Measurements from ENCODE around the gene CDK11A. TPM values are rescaled to one million over a fixed set of nuclear protein-coding genes. Genes with fewer than 3 reads are reported as not detected.
"Not testable (repeated sequence)": the region's sequence is repeated elsewhere in the genome, so short reads cannot be mapped to it uniquely, and the experiment has no call there.

Gene CDK11A
- total RNA-seq, 1 experiment from 2014 or later: 56.1 TPM

- Histone ChIP-seq H3K4me3 (ENCODE audit: low read depth, low read length, poor library complexity, severe bottlenecking) (no peak overlapping the region), H3K4me1 (ENCODE audit: insufficient read depth, low read length, poor library complexity, severe bottlenecking) (peaks cover 6% of the 10 kb centered on the region), H3K9me3 (ENCODE audit: low read depth, low read length, poor library complexity, severe bottlenecking) (no peaks in the 10 kb centered on the region), H3K36me3 (ENCODE audit: insufficient read depth, low read length, poor library complexity, severe bottlenecking) (no peaks in the 10 kb centered on the region), H3K27ac (ENCODE audit: low read depth, low read length, poor library complexity, severe bottlenecking) (peak overlapping the region; percentile 4), H3K27me3 (replicated peaks; ENCODE audit: insufficient read depth, low read depth, low read length, poor library complexity) (no peaks in the 10 kb centered on the region)
- intact Hi-C loops (cut with micrococcal nuclease; ENCODE audit: unreplicated experiment): no loop called here
- DNase-seq (ENCODE audit: low spot score): no peak
- ChIA-PET CTCF (no interaction called here), POLR2A (ENCODE audit: low non-redundant PET) (no interaction called here)
- no peak for TF ChIP-seq EZH2 (IDR thresholded peaks at IDR 0.05; ENCODE audit: borderline replicate concordance, low read depth, low read length, poor library complexity, severe bottlenecking)
- TF ChIP-seq, protein P1, sequence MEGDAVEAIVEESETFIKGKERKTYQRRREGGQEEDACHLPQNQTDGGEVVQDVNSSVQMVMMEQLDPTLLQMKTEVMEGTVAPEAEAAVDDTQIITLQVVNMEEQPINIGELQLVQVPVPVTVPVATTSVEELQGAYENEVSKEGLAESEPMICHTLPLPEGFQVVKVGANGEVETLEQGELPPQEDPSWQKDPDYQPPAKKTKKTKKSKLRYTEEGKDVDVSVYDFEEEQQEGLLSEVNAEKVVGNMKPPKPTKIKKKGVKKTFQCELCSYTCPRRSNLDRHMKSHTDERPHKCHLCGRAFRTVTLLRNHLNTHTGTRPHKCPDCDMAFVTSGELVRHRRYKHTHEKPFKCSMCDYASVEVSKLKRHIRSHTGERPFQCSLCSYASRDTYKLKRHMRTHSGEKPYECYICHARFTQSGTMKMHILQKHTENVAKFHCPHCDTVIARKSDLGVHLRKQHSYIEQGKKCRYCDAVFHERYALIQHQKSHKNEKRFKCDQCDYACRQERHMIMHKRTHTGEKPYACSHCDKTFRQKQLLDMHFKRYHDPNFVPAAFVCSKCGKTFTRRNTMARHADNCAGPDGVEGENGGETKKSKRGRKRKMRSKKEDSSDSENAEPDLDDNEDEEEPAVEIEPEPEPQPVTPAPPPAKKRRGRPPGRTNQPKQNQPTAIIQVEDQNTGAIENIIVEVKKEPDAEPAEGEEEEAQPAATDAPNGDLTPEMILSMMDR (conservative IDR thresholded peaks at IDR 0.05; ENCODE audit: low read depth, low read length): no peak
- no TSS peak for BruUV-seq (replicated peaks)
Observed at GRCh38 chr1:1677718-1678580, 46.2 kb downstream of the CDK11A start.

- CTCF ChIA-PET; H3K27ac ChIP-seq (ENCODE audit: low read depth, low read length, poor library complexity, severe bottlenecking); BruUV-seq (replicated peaks); H3K36me3 ChIP-seq (ENCODE audit: insufficient read depth, low read length, poor library complexity, severe bottlenecking); H3K4me1 ChIP-seq (ENCODE audit: insufficient read depth, low read length, poor library complexity, severe bottlenecking); H3K4me3 ChIP-seq (ENCODE audit: low read depth, low read length, poor library complexity, severe bottlenecking); H3K9me3 ChIP-seq (ENCODE audit: low read depth, low read length, poor library complexity, severe bottlenecking); POLR2A ChIA-PET (ENCODE audit: low non-redundant PET); H3K27me3 ChIP-seq (replicated peaks; ENCODE audit: insufficient read depth, low read depth, low read length, poor library complexity); intact Hi-C loops (cut with micrococcal nuclease; ENCODE audit: unreplicated experiment); DNase-seq (ENCODE audit: low spot score): not testable (repeated sequence)
Observed at GRCh38 chr1:1676087-1676486, 48.1 kb downstream of the CDK11A start.

- H3K4me3 ChIP-seq (ENCODE audit: low read depth, low read length, poor library complexity, severe bottlenecking); H3K27me3 ChIP-seq (replicated peaks; ENCODE audit: insufficient read depth, low read depth, low read length, poor library complexity); H3K4me1 ChIP-seq (ENCODE audit: insufficient read depth, low read length, poor library complexity, severe bottlenecking); H3K9me3 ChIP-seq (ENCODE audit: low read depth, low read length, poor library complexity, severe bottlenecking); POLR2A ChIA-PET (ENCODE audit: low non-redundant PET); BruUV-seq (replicated peaks); intact Hi-C loops (cut with micrococcal nuclease; ENCODE audit: unreplicated experiment); CTCF ChIA-PET; H3K27ac ChIP-seq (ENCODE audit: low read depth, low read length, poor library complexity, severe bottlenecking); DNase-seq (ENCODE audit: low spot score); H3K36me3 ChIP-seq (ENCODE audit: insufficient read depth, low read length, poor library complexity, severe bottlenecking): not testable (repeated sequence)
Observed at GRCh38 chr1:1675218-1675617, 48.9 kb downstream of the CDK11A start.

GRCh38 chr1:1674806-1675205 is 49.4 kb downstream of the CDK11A start:
- H3K27ac ChIP-seq (ENCODE audit: low read depth, low read length, poor library complexity, severe bottlenecking); POLR2A ChIA-PET (ENCODE audit: low non-redundant PET); H3K4me1 ChIP-seq (ENCODE audit: insufficient read depth, low read length, poor library complexity, severe bottlenecking); DNase-seq (ENCODE audit: low spot score); CTCF ChIA-PET; intact Hi-C loops (cut with micrococcal nuclease; ENCODE audit: unreplicated experiment); BruUV-seq (replicated peaks); H3K9me3 ChIP-seq (ENCODE audit: low read depth, low read length, poor library complexity, severe bottlenecking); H3K4me3 ChIP-seq (ENCODE audit: low read depth, low read length, poor library complexity, severe bottlenecking); H3K27me3 ChIP-seq (replicated peaks; ENCODE audit: insufficient read depth, low read depth, low read length, poor library complexity): not testable (repeated sequence)
- H3K36me3 ChIP-seq (ENCODE audit: insufficient read depth, low read length, poor library complexity, severe bottlenecking): peaks cover 11% of the 10 kb centered on the region
